HEK293 (cell line): ENCODE measurements around the gene ADSL.

Experiments
- CTCF ChIA-PET: fragments of 350-600 bp; formaldehyde crosslinking; extraction: SDS; loops from one replicate; lab custom pipeline; 2021; ENCODE audit warnings: antibody characterized with exemption; lab: Yijun Ruan, JAX
- POLR2A ChIA-PET: fragments of 300-600 bp; formaldehyde crosslinking; extraction: SDS; loops from one replicate; lab custom pipeline; 2020; ENCODE audit warnings: antibody characterized with exemption, inconsistent platforms; lab: Yijun Ruan, JAX
- H3K27ac ChIP-seq: fragments of 200-500 bp; sonication (Bioruptor generic); 2 replicates; pipeline ENCODE4 v1.5.1; 2014; ENCODE audit warnings: low read depth, low read length, control low read depth, inconsistent platforms; ENCODE audit errors: extremely low read depth
- H3K36me3 ChIP-seq, 2 experiments: fragments of 200-500 bp in 1 of 2; sonication (Bioruptor generic) in 1 of 2; 1 replicate in 1 of 2; 2 replicates in 1 of 2; pipeline ENCODE4 v1.5.1; 2014 to 2017; ENCODE audit warnings: inconsistent platforms in 2 of 2, low read length in 2 of 2; ENCODE audit not compliant: control insufficient read depth in 2 of 2, insufficient read depth in 1 of 2
- H3K4me1 ChIP-seq: fragments of 200-500 bp; sonication (Bioruptor generic); 2 replicates; pipeline ENCODE4 v1.5.1; 2014; ENCODE audit warnings: mild to moderate bottlenecking, low read length, inconsistent platforms; ENCODE audit not compliant: control insufficient read depth, insufficient read depth
- H3K4me3 ChIP-seq: 2 replicates; pipeline ENCODE4 v1.5.1; 2011; ENCODE audit warnings: low read depth, mild to moderate bottlenecking, control low read depth, low read length, moderate library complexity
- H3K9me3 ChIP-seq: fragments of 200-500 bp; sonication (Bioruptor generic); 2 replicates; pipeline ENCODE4 v1.5.1; 2014; ENCODE audit warnings: low read depth, low read length, inconsistent platforms; ENCODE audit not compliant: control insufficient read depth, insufficient read depth
- BCL11A ChIP-seq: fragments of 450-650 bp; formaldehyde crosslinking; IDR thresholded peaks from 2 replicates; pipeline ENCODE4 v1.5.1; 2016; ENCODE audit warnings: low read depth, missing biosample characterization, missing genetic modification characterization
- EGR2 ChIP-seq: fragments of 450-650 bp; formaldehyde crosslinking; IDR thresholded peaks from 2 replicates; pipeline ENCODE4 v1.5.1; 2016; ENCODE audit warnings: low read depth, missing biosample characterization, missing genetic modification characterization
- KLF7 ChIP-seq: fragments of 450-650 bp; formaldehyde crosslinking; IDR thresholded peaks from 2 replicates; pipeline ENCODE4 v1.5.1; 2016; ENCODE audit warnings: missing biosample characterization, missing genetic modification characterization, borderline replicate concordance
- KLF9 ChIP-seq: fragments of 450-650 bp; formaldehyde crosslinking; IDR thresholded peaks from 2 replicates; pipeline ENCODE4 v1.5.1; 2016; ENCODE audit warnings: missing biosample characterization, missing genetic modification characterization, low read depth
- MYNN ChIP-seq: fragments of 450-650 bp; formaldehyde crosslinking; IDR thresholded peaks from 2 replicates; pipeline ENCODE4 v1.5.1; 2016; ENCODE audit warnings: missing biosample characterization, missing genetic modification characterization, borderline replicate concordance
- OSR2 ChIP-seq: fragments of 450-650 bp; formaldehyde crosslinking; IDR thresholded peaks from 2 replicates; pipeline ENCODE4 v1.5.1; 2016; ENCODE audit warnings: missing biosample characterization, missing genetic modification characterization
- PRDM1 ChIP-seq: fragments of 450-650 bp; formaldehyde crosslinking; IDR thresholded peaks from 2 replicates; pipeline ENCODE4; 2016; ENCODE audit warnings: missing biosample characterization, missing genetic modification characterization
- RBAK ChIP-seq: fragments of 450-650 bp; formaldehyde crosslinking; IDR thresholded peaks from 2 replicates; pipeline ENCODE4 v1.5.1; 2016; ENCODE audit warnings: missing biosample characterization, missing genetic modification characterization
- SCRT1 ChIP-seq: fragments of 450-650 bp; formaldehyde crosslinking; IDR thresholded peaks from 2 replicates; pipeline ENCODE4 v1.5.1; 2016; ENCODE audit warnings: missing biosample characterization, missing genetic modification characterization, borderline replicate concordance
- SP2 ChIP-seq: fragments of 450-650 bp; formaldehyde crosslinking; IDR thresholded peaks from 2 replicates; pipeline ENCODE4 v1.5.1; 2016; ENCODE audit warnings: missing biosample characterization, missing genetic modification characterization
- SP3 ChIP-seq: fragments of 450-650 bp; formaldehyde crosslinking; IDR thresholded peaks from 2 replicates; pipeline ENCODE4 v1.5.1; 2016; ENCODE audit warnings: missing biosample characterization, missing genetic modification characterization
- ZBTB10 ChIP-seq: fragments of 450-650 bp; formaldehyde crosslinking; IDR thresholded peaks from 2 replicates; pipeline ENCODE4 v1.5.1; 2016; ENCODE audit warnings: missing biosample characterization, missing genetic modification characterization
- ZBTB7A ChIP-seq: fragments of 450-650 bp; formaldehyde crosslinking; IDR thresholded peaks from 2 replicates; pipeline ENCODE4 v1.5.1; 2016; ENCODE audit warnings: low read depth, missing biosample characterization, missing genetic modification characterization
- ZNF133 ChIP-seq: fragments of 450-650 bp; formaldehyde crosslinking; IDR thresholded peaks from 2 replicates; pipeline ENCODE4 v1.5.1; 2016; ENCODE audit warnings: missing biosample characterization, missing genetic modification characterization
- ZNF175 ChIP-seq: fragments of 450-650 bp; formaldehyde crosslinking; IDR thresholded peaks from 2 replicates; pipeline ENCODE4 v1.5.1; 2016; ENCODE audit warnings: missing biosample characterization, missing genetic modification characterization
- ZNF214 ChIP-seq: fragments of 450-650 bp; formaldehyde crosslinking; IDR thresholded peaks from 2 replicates; pipeline ENCODE4 v1.5.1; 2017; ENCODE audit warnings: missing biosample characterization, mild to moderate bottlenecking, missing genetic modification characterization, borderline replicate concordance
- ZNF324 ChIP-seq: fragments of 450-650 bp; formaldehyde crosslinking; IDR thresholded peaks from 2 replicates; pipeline ENCODE4 v1.5.1; 2016; ENCODE audit warnings: missing biosample characterization, missing genetic modification characterization
- ZNF416 ChIP-seq: fragments of 450-650 bp; formaldehyde crosslinking; IDR thresholded peaks from 2 replicates; pipeline ENCODE4 v1.5.1; 2016; ENCODE audit warnings: missing biosample characterization, missing genetic modification characterization
- ZNF521 ChIP-seq: fragments of 450-650 bp; formaldehyde crosslinking; IDR thresholded peaks from 2 replicates; pipeline ENCODE4 v1.5.1; 2017; ENCODE audit warnings: missing biosample characterization, mild to moderate bottlenecking, missing genetic modification characterization
- ZNF558 ChIP-seq: fragments of 450-650 bp; formaldehyde crosslinking; IDR thresholded peaks from 2 replicates; pipeline ENCODE4 v1.5.1; 2016; ENCODE audit warnings: missing biosample characterization, missing genetic modification characterization
- ZNF580 ChIP-seq: fragments of 450-650 bp; formaldehyde crosslinking; IDR thresholded peaks from 2 replicates; pipeline ENCODE4 v1.5.1; 2016; ENCODE audit warnings: missing biosample characterization, missing genetic modification characterization
- ZNF660 ChIP-seq: fragments of 450-650 bp; IDR thresholded peaks from 2 replicates; pipeline ENCODE4 v1.5.1; 2018; ENCODE audit warnings: missing biosample characterization, mild to moderate bottlenecking, missing genetic modification characterization
- ZNF664 ChIP-seq: fragments of 450-650 bp; formaldehyde crosslinking; IDR thresholded peaks from 2 replicates; pipeline ENCODE4 v1.5.1; 2016; ENCODE audit warnings: missing biosample characterization, missing genetic modification characterization
- ZSCAN16 ChIP-seq: fragments of 450-650 bp; formaldehyde crosslinking; IDR thresholded peaks from 2 replicates; pipeline ENCODE4 v1.5.1; 2016; ENCODE audit warnings: missing biosample characterization, missing genetic modification characterization
- TF ChIP-seq, protein P1 (sequence below): fragments of 450-650 bp; formaldehyde crosslinking; IDR thresholded peaks from 2 replicates; pipeline ENCODE4 v1.5.1; 2016; ENCODE audit warnings: missing biosample characterization, missing genetic modification characterization

ADSL gene

DNA sequence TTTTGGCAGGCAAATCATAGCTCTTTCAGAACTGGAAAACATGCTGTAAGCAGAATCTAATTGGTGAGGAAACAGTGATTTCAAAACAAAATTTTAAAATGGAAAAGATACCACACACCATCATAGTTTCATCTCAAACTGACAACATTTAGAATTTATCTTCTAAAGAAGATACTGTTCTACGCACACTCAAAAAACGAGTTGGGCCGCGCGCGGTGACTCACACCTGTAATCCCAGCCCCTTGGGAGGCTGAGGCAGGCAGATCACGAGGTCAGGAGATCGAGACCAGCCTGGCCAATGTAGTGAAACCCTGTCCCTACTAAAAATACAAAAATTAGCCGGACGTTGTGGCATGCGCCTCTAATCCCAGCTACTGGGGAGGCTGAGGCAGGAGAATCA, 44.2 kb upstream of the ADSL start (continued):
- TF ChIP-seq ZNF664 (tag by site-specific recombination): no peak
- no peak for TF ChIP-seq KLF7 (tag by site-specific recombination)
- TF ChIP-seq ZNF175: no peak
- TF ChIP-seq, all 188 proteins: peak for 0

- POLR2A ChIA-PET: interaction anchor here (0.7 kb wide), 1 partner anchor 102 kb away, joined by 4 read pairs; no protein-coding TSS in a partner anchor
- TF ChIP-seq PRDM1 (tag by site-specific recombination) (peak; percentile 95), ZNF558 (tag by site-specific recombination) (peak; percentile 63; the same call in 1 of the 2 replicates), OSR2 (tag by site-specific recombination) (no peak)
- Histone ChIP-seq H3K36me3 (peaks cover 34 to 67% of the 10 kb centered on the region in 2 experiments), H3K27ac (no peak overlapping the region), H3K9me3 (no peaks in the 10 kb centered on the region), H3K4me1 (no peaks in the 10 kb centered on the region), H3K4me3 (no peak overlapping the region)
- CTCF ChIA-PET: interaction anchor here (0.7 kb wide), 1 partner anchor 30 kb away, joined by 3 read pairs; no protein-coding TSS in a partner anchor
Measured at GRCh38 chr22:40305625-40306024, 40.7 kb upstream of the ADSL start.

DNA sequence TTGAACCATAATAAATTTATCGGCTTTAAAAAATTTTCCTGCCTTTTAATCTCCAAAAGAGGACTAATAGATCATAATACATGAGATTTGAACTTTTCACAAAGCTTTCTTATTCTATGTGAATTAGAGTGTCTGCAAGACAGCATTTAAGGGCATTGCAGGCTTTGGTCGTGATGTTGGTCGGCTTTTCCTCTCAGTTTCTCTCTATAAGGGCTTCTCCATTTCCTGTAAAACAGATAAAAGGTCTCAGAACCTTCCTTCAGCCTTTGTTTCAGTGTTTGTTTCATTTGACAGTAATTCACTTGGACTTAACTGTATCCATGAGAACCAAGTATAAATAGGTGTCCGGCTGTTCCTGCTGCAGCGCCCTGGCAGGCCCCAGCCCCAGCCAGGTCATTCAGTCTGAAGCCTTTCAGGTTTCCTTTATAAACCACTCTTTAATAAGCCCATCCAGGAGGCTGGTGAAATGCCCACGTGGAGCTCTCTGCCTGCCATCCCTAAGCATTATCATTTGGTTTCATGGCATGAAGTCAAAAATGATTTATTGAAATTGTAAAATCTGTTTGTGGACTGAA, 37.2 kb upstream of the ADSL start:
- H3K9me3 ChIP-seq: no peaks in the 10 kb centered on the region
- no peak overlapping the region for H3K4me3 ChIP-seq
- H3K4me1 ChIP-seq: peaks cover 3% of the 10 kb centered on the region; the same call in 1 of the 2 replicates
- H3K36me3 ChIP-seq: peaks cover 33 to 74% of the 10 kb centered on the region in 2 experiments
- POLR2A ChIA-PET: no interaction called here
- CTCF ChIA-PET: interaction anchor here (0.5 to 1.9 kb wide), 5 partner anchors 11 to 357 kb away, joined by 3 to 9 read pairs (median 4); no protein-coding TSS in a partner anchor
- no peak overlapping the region for H3K27ac ChIP-seq
- TF ChIP-seq BCL11A: no peak
- TF ChIP-seq ZNF133 (tag by site-specific recombination): no peak
- no peak for TF ChIP-seq ZNF324 (tag by site-specific recombination)
- TF ChIP-seq ZSCAN16 (tag by site-specific recombination): no peak
- TF ChIP-seq ZNF660 (tag by site-specific recombination): no peak

DNA sequence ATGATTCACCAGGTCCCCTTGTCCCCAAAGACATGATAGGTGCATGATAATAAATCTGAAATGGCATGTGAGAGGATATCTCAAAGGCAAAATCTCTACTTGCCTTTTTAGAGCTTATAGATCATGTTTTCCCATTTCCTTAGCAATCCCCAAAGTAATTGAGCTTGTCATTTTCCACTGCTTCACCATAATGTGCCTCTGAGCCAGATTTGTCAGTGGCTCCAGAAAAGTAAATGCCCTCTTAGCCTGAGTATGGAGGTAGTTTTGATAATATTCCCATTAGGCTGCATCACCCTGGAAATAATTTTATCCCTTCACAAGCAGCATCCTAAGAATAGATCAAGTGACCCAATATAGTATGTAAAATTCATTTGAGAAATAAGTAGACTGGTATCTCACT, 36.7 kb upstream of the ADSL start:
- CTCF ChIA-PET: interaction anchor here (0.5 to 1.9 kb wide), 3 partner anchors 39 to 82 kb away, joined by 3 to 9 read pairs (median 4); no protein-coding TSS in a partner anchor
- Histone ChIP-seq H3K4me3 (no peak overlapping the region), H3K9me3 (no peaks in the 10 kb centered on the region), H3K27ac (no peak overlapping the region)
- POLR2A ChIA-PET: no interaction called here
- TF ChIP-seq SCRT1 (no peak), SP3 (tag by site-specific recombination) (no peak), ZBTB10 (no peak), ZBTB7A (no peak), ZNF580 (tag by site-specific recombination) (no peak), ZNF416 (tag by site-specific recombination) (no peak), EGR2 (no peak), ZNF214 (tag by site-specific recombination) (no peak), ZNF521 (no peak), MYNN (tag by site-specific recombination) (no peak), SP2 (tag by site-specific recombination) (no peak), KLF9 (tag by site-specific recombination) (no peak), RBAK (tag by site-specific recombination) (no peak)
- TF ChIP-seq, protein P1, sequence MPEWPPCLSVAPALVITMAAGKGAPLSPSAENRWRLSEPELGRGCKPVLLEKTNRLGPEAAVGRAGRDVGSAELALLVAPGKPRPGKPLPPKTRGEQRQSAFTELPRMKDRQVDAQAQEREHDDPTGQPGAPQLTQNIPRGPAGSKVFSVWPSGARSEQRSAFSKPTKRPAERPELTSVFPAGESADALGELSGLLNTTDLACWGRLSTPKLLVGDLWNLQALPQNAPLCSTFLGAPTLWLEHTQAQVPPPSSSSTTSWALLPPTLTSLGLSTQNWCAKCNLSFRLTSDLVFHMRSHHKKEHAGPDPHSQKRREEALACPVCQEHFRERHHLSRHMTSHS (tag by site-specific recombination): no peak
- TF ChIP-seq, all 188 proteins: peak for 0
- H3K4me1 ChIP-seq: peaks cover 3% of the 10 kb centered on the region; the same call in 1 of the 2 replicates
- H3K36me3 ChIP-seq: peaks cover 34 to 79% of the 10 kb centered on the region in 2 experiments
